ENCODE results near the gene ABCA4. TPM values are rescaled to one million over a fixed set of nuclear protein-coding genes. Genes with fewer than 3 reads are reported as not detected.
"Not testable (repeated sequence)": the region's sequence is repeated elsewhere in the genome, so short reads cannot be mapped to it uniquely, and the experiment has no call there.

The ABCA4 gene
- total RNA-seq, 6 donors from 2014 or later = under 0.01 to 1.3 (median 0.53) TPM

DNA sequence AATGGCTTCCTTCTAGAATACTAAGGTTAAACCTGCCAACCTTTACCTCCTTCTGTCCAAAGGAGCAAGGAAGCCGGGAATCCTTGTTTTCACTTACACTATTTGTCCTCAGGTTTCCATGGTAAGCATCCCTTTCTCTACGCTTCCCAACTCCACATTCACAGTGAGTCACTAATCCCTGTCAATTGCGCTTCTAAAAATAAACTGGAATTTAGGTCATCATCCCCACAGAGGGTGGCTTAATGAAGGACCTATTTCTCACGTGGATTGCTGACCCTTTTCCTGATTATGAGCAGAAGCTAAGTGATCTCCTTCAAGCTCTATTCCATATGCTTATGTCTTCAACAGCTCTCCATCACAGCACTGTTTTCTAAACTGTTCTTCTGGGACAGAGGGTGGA, 39.9 kb upstream of the ABCA4 start:
- no peak overlapping the region for H3K27ac ChIP-seq
- 66 to 76% methylated on average over 4 of the region's 4 CpGs for WGBS, 2 donors
- H3K27me3 ChIP-seq = no peaks in the 10 kb centered on the region
- no peaks in the 10 kb centered on the region for H3K9me3 ChIP-seq
- peak in 1 of 2 donors; percentile 28 for ATAC-seq (ENCODE audit: low FRiP score in 2 of 2)
- no peak for DNase-seq
- H3K4me3 ChIP-seq = no peak overlapping the region
- TF ChIP-seq POLR2AphosphoS5 (IDR thresholded peaks at IDR 0.05) = no peak
- TF ChIP-seq POLR2A (IDR thresholded peaks at IDR 0.05) = no peak
- TF ChIP-seq EP300 (IDR thresholded peaks at IDR 0.05) = no peak
- TF ChIP-seq, protein P1, sequence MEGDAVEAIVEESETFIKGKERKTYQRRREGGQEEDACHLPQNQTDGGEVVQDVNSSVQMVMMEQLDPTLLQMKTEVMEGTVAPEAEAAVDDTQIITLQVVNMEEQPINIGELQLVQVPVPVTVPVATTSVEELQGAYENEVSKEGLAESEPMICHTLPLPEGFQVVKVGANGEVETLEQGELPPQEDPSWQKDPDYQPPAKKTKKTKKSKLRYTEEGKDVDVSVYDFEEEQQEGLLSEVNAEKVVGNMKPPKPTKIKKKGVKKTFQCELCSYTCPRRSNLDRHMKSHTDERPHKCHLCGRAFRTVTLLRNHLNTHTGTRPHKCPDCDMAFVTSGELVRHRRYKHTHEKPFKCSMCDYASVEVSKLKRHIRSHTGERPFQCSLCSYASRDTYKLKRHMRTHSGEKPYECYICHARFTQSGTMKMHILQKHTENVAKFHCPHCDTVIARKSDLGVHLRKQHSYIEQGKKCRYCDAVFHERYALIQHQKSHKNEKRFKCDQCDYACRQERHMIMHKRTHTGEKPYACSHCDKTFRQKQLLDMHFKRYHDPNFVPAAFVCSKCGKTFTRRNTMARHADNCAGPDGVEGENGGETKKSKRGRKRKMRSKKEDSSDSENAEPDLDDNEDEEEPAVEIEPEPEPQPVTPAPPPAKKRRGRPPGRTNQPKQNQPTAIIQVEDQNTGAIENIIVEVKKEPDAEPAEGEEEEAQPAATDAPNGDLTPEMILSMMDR (IDR thresholded peaks at IDR 0.05) = no peak
- no peaks in the 10 kb centered on the region for H3K4me1 ChIP-seq
- no peaks in the 10 kb centered on the region for H3K36me3 ChIP-seq

DNA sequence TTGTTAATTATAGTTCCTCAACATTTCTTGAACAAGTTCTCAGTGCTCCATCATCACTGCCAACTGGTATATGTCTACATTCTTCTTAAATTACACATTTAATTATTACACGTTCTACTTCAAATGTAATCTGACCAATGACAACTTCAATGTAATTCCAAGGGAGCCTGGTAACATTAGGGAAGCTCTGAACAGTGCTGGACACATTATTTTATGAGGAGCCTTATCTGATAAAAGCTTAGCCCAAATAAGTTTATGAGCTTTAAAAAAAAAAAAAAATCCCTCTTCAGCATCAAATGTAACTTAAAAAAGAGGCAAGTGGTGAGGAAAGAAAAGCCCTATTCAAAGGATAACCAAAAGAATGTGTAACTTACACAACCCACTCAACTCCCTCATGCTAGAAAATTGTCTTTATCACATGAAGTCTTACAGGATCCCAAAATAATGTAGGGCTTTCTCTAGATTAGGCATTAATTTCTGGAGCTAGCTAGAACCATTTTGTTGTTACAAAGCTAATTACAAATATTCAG, 35.2 kb upstream of the ABCA4 start:
- Histone ChIP-seq H3K4me1 (no peaks in the 10 kb centered on the region), H3K36me3 (no peaks in the 10 kb centered on the region), H3K27ac (no peak overlapping the region), H3K4me3 (no peak overlapping the region), H3K27me3 (no peaks in the 10 kb centered on the region), H3K9me3 (no peaks in the 10 kb centered on the region)
- DNase-seq (no peak), ATAC-seq (ENCODE audit: low FRiP score in 2 of 2) (no peak)
- WGBS, 2 donors = 65 to 88% methylated on average over 1 of the region's 1 CpG
- TF ChIP-seq POLR2AphosphoS5 (IDR thresholded peaks at IDR 0.05) = no peak
- TF ChIP-seq, protein P1 (IDR thresholded peaks at IDR 0.05) = no peak
- no peak for TF ChIP-seq POLR2A (IDR thresholded peaks at IDR 0.05)
- TF ChIP-seq EP300 (IDR thresholded peaks at IDR 0.05) = no peak

DNA sequence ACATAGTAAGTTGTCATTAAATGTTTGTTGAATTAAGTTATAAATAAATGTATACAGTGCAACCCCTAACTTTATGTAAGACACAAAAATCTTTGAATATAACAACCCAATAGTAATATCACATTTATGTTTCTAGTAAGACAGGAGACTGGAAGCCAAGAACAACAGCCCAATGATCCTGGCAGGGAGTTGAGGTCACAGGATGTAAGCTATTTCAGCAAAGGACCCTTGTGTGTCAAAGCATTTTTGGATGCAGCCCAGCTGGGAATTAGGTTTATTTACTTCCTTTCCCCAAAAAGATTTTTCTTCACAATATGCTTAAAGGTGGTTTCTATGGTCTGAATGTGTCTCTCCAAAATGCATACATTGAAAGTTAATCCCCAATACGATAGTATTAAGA, 34.0 kb upstream of the ABCA4 start:
- Histone ChIP-seq H3K27me3 (no peaks in the 10 kb centered on the region), H3K4me1 (no peaks in the 10 kb centered on the region), H3K9me3 (no peaks in the 10 kb centered on the region), H3K4me3 (no peak overlapping the region), H3K27ac (no peak overlapping the region), H3K36me3 (no peaks in the 10 kb centered on the region)
- no peak for DNase-seq
- ATAC-seq (ENCODE audit: low FRiP score in 2 of 2) = no peak
- TF ChIP-seq POLR2A (IDR thresholded peaks at IDR 0.05) (no peak), EP300 (IDR thresholded peaks at IDR 0.05) (no peak), POLR2AphosphoS5 (IDR thresholded peaks at IDR 0.05) (no peak)
- TF ChIP-seq, protein P1 (IDR thresholded peaks at IDR 0.05) = no peak
- WGBS, 2 donors = 70 to 96% methylated on average over 1 of the region's 1 CpG

DNA sequence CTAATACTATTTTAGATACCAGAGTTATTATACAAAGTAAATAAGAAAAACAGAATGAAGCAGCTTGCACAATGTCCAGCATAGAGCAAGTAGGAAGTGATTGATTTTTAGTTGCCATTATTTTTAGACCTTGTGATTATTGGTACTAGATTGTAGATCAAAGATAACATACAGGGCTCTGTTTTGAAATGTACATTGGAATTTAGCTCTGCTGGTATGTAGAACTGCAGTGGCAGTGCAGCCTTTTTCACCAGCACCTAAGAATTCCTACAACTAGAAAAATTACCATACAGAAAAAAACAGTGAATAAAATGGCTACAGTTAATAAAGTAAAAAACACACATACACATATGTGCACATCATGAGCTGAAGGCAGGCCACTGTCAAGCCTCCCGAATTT, 32.2 kb upstream of the ABCA4 start:
- WGBS, 2 donors = 50 to 67% methylated on average over 1 of the region's 1 CpG
- Histone ChIP-seq H3K9me3 (no peaks in the 10 kb centered on the region), H3K36me3 (no peaks in the 10 kb centered on the region), H3K27me3 (no peaks in the 10 kb centered on the region), H3K4me3 (no peak overlapping the region), H3K4me1 (no peaks in the 10 kb centered on the region), H3K27ac (no peak overlapping the region)
- TF ChIP-seq, protein P1 (IDR thresholded peaks at IDR 0.05) = no peak
- no peak for TF ChIP-seq POLR2A (IDR thresholded peaks at IDR 0.05)
- no peak for TF ChIP-seq EP300 (IDR thresholded peaks at IDR 0.05)
- no peak for TF ChIP-seq POLR2AphosphoS5 (IDR thresholded peaks at IDR 0.05)
- ATAC-seq (ENCODE audit: low FRiP score in 2 of 2) (no peak), DNase-seq (no peak)

DNA sequence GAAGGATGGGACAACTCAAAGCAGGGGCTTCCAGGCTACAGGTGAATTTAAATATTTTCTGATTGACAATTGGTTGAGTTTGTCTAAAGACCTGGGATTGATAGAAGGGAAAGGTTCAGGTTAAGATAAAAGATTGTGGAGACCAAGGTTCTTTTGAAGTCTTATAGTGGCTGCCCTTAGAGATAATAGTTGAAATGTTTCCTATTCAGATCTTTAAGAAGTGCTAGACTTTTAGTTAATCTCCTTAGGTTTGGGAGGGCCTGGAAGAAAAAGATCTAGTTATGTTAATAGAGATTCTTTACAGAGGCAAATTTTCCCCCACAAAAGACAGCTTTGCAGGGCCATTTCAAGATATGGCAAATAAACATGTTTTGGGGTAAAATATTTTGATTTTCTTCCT, 28.2 kb upstream of the ABCA4 start:
- H3K4me3 ChIP-seq; H3K9me3 ChIP-seq; ATAC-seq (ENCODE audit: low FRiP score in 2 of 2); H3K27me3 ChIP-seq; DNase-seq; H3K27ac ChIP-seq; H3K36me3 ChIP-seq; H3K4me1 ChIP-seq: not testable (repeated sequence)
